ENCODE results near the gene NUDT1.

GRCh38 chr7:2230226-2230625 lies 11.8 kb upstream of the NUDT1 start:
- TF ChIP-seq TCF7L2 (IDR thresholded peaks at IDR 0.05; ENCODE audit: low read depth, low read length) = no peak
- TF ChIP-seq REST (IDR thresholded peaks at IDR 0.05; ENCODE audit: insufficient read depth in 1 of 2, low read depth in 2 of 2, low read length in 1 of 2) = no peak
